ENCODE data around the gene LAMA5.

Gene LAMA5

DNA sequence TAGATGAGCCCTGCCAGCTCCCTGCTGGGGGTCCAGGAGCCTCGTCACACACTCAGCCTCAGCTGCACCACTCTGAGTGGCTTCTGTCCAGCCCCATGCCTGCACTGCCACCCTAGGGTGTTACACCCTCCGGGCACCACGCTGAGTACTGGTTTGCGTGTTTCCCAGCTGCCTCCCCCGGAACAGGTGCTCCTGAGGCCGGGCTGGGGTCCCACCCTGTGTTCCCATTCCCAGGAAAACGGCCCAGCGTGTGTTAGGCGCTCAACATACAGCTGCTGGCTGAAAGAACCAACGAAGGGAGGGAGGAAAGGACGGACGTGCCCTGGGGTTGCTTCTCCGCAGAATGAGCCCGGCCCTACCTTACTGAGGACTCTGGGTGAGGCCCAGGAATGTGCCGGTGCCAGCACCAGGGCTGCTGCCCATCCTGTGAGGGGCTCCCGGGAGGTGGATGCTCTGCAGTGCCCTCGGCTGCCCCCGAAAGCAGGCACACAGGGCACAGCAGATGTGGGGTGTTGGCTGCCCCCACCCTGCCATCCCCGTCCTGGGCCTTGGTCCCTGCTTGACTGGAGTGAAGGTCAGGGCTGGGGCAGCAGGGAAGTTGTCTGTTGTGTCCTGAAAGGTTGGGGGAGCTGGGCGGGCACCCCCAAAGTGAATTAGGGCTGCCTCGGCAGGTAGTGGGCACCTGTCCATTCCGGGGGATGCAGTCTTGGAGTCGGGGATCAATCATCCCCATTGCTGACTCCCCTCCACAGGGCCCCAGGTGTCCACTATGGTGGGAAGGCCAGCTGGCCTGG is 16.3 kb downstream of the LAMA5 start:
- TF ChIP-seq POLR2AphosphoS5 (IDR thresholded peaks at IDR 0.05; ENCODE audit: low read depth, low read length) = no peak
- TF ChIP-seq, protein P1, sequence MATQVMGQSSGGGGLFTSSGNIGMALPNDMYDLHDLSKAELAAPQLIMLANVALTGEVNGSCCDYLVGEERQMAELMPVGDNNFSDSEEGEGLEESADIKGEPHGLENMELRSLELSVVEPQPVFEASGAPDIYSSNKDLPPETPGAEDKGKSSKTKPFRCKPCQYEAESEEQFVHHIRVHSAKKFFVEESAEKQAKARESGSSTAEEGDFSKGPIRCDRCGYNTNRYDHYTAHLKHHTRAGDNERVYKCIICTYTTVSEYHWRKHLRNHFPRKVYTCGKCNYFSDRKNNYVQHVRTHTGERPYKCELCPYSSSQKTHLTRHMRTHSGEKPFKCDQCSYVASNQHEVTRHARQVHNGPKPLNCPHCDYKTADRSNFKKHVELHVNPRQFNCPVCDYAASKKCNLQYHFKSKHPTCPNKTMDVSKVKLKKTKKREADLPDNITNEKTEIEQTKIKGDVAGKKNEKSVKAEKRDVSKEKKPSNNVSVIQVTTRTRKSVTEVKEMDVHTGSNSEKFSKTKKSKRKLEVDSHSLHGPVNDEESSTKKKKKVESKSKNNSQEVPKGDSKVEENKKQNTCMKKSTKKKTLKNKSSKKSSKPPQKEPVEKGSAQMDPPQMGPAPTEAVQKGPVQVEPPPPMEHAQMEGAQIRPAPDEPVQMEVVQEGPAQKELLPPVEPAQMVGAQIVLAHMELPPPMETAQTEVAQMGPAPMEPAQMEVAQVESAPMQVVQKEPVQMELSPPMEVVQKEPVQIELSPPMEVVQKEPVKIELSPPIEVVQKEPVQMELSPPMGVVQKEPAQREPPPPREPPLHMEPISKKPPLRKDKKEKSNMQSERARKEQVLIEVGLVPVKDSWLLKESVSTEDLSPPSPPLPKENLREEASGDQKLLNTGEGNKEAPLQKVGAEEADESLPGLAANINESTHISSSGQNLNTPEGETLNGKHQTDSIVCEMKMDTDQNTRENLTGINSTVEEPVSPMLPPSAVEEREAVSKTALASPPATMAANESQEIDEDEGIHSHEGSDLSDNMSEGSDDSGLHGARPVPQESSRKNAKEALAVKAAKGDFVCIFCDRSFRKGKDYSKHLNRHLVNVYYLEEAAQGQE (IDR thresholded peaks at IDR 0.05; ENCODE audit: insufficient read depth in 1 of 2, low read depth in 2 of 2, low read length in 2 of 2) = no peak
- no peak for TF ChIP-seq SIN3A (IDR thresholded peaks at IDR 0.05; ENCODE audit: borderline replicate concordance, insufficient read depth, low read length)
- no peak for TF ChIP-seq FOXP2 (optimal IDR thresholded peaks at IDR 0.05; ENCODE audit: borderline replicate concordance, extremely low read depth, extremely low read length, insufficient read depth)
- TF ChIP-seq TAF1 (IDR thresholded peaks at IDR 0.05; ENCODE audit: borderline replicate concordance, insufficient read depth, low read length) = no peak

DNA sequence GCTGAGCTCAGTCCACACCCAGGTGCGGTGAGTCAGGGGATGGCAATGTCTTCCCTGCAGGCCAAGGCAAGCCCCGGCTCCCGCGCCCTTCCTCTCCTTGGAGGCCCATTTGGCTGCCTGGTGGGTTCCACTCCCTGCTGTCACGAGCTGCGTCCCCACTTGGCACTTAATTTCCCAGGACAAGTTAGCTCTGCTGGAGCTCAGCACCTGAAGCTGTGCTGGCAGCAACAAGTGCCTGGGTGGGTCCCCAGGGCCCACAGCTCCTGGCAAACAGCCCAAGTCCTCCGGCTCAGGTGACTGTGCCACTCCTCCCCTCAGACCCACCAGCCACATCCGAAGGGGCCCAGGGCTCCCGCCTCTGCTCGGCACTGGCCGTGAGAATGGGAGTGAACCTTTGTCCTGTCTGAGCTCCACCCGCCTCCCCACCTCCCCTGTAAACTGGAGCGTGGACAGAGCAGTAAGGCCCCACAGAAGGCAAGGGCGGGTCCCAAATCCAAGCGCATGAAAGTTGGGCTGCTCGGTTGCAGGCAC is 16.9 kb downstream of the LAMA5 start:
- TF ChIP-seq FOXP2 (optimal IDR thresholded peaks at IDR 0.05; ENCODE audit: borderline replicate concordance, extremely low read depth, extremely low read length, insufficient read depth) = no peak

DNA sequence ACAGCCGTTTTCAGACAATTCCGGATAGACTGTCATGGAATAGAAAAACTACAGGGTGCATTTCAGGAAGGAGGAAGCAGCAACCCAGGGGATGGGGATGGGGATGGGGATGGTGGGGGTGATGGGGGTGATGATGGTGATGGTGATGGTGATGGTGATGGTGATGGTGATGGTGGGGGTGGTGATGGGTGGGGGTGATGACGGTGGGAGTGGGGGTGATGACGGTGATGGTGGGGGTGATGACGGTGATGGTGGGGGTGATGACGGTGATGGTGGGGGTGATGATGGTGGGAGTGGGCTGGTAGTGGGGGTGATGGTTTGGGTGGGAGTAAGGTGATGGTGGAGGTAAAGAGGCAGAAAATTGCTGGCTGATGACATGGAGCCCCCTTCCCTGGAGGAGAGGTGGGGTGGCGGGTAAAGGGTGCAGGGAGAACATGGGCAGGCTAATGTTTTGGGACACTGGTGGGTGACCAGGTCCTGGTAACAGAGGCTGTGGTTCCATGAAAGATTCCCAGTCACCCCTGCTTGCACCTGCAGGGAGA is 17.5 kb downstream of the LAMA5 start:
- TF ChIP-seq FOXP2 (optimal IDR thresholded peaks at IDR 0.05; ENCODE audit: borderline replicate concordance, extremely low read depth, extremely low read length, insufficient read depth) (no peak), TAF1 (IDR thresholded peaks at IDR 0.05; ENCODE audit: borderline replicate concordance, insufficient read depth, low read length) (no peak), SIN3A (IDR thresholded peaks at IDR 0.05; ENCODE audit: borderline replicate concordance, insufficient read depth, low read length) (no peak), POLR2AphosphoS5 (IDR thresholded peaks at IDR 0.05; ENCODE audit: low read depth, low read length) (no peak)
- TF ChIP-seq, protein P1 (IDR thresholded peaks at IDR 0.05; ENCODE audit: insufficient read depth in 1 of 2, low read depth in 2 of 2, low read length in 2 of 2) = no peak

DNA sequence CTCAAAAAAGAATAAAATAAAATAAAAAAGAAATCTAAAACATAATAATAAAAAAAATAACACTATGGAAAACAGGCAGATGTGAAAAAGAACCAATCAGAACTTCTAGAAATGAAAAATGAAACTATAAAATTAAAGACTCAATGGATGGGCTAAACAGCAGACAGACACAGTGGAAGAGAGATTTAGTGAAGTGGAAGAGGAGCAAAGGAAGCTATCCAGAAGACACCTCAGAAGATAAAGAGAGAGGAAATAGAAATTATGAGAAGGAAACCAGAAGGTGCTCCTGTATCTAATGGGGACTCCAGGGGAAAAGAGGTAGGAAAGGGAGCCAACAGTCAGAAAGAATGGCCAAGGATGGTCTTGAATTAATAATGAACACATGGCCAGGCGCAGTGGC is 18.5 kb downstream of the LAMA5 start:
- TF ChIP-seq TAF1 (IDR thresholded peaks at IDR 0.05; ENCODE audit: borderline replicate concordance, insufficient read depth, low read length) (no peak), FOXP2 (optimal IDR thresholded peaks at IDR 0.05; ENCODE audit: borderline replicate concordance, extremely low read depth, extremely low read length, insufficient read depth) (no peak), POLR2AphosphoS5 (IDR thresholded peaks at IDR 0.05; ENCODE audit: low read depth, low read length) (no peak), SIN3A (IDR thresholded peaks at IDR 0.05; ENCODE audit: borderline replicate concordance, insufficient read depth, low read length) (no peak)
- TF ChIP-seq, protein P1 (IDR thresholded peaks at IDR 0.05; ENCODE audit: insufficient read depth in 1 of 2, low read depth in 2 of 2, low read length in 2 of 2) = no peak

DNA sequence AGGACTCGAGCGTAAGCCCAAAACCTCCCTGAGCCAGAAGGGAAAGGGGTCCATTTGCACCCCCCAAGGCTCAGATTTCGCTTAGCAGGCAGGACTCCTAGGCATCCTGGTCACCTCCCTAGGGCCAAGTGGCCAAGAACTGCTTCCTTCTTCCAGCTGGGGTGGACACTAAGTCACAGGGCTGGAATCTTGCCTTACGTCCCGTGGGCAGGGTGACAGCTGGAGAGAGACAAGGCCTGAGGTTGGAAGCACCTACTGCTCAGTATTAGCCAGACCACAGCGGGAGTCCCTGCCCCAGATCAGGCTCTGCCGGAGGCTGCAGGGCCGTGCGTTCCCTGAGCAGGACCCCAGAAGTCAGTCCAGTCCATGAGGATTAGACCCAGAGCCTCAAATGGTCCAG is 19.7 kb downstream of the LAMA5 start:
- TF ChIP-seq, protein P1 (IDR thresholded peaks at IDR 0.05; ENCODE audit: insufficient read depth in 1 of 2, low read depth in 2 of 2, low read length in 2 of 2) = no peak
- TF ChIP-seq SIN3A (IDR thresholded peaks at IDR 0.05; ENCODE audit: borderline replicate concordance, insufficient read depth, low read length) (no peak), TAF1 (IDR thresholded peaks at IDR 0.05; ENCODE audit: borderline replicate concordance, insufficient read depth, low read length) (no peak), POLR2AphosphoS5 (IDR thresholded peaks at IDR 0.05; ENCODE audit: low read depth, low read length) (no peak), FOXP2 (optimal IDR thresholded peaks at IDR 0.05; ENCODE audit: borderline replicate concordance, extremely low read depth, extremely low read length, insufficient read depth) (no peak)

Data from PFSK-1 (cell line).